ENCODE measurements around the gene KMT2E. TPM values are rescaled to one million over a fixed set of nuclear protein-coding genes. Genes with fewer than 3 reads are reported as not detected.

The KMT2E gene
- total RNA-seq, 4 donors from 2014 or later: 90.6 to 187 (median 112) TPM

DNA sequence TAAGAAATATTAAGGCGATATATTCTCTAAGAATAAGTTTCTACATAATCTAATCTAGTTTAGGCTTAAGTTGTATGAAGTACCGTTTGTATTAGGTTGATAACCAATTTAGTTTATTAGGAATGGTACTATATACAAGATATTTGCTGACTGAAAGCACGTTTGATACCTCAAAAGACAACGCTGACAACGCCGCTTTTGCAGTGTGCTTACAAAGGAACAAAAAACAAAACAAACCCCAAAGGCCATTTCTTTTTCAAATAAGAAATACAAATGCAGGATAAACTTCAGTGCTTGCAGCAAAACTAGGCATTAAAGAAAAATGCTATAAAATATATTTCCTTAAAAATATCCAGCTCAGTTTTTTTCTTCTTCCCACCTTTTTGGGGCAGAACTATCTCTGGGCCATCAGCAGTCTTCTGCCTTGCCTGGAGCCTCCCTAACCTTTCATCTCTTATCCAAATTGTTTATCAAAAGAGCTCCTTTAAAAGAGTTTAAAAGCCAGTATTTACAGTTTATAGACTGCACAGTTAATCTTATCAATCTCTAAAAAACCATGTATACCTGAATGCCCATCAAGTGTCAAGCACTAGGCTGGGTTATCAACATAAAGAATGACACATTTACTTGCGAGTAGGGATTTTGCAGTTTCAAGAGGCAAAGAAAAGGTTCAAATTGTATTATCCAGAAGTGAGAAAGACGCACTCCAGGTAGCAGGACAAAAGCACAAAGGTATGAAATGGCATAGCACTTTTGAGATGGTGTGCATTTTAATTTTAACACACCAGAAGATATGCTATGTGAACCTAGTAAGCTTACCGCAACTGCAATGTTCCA is 4.1 kb upstream of the KMT2E start:
- Histone ChIP-seq H3K36me3 (no peaks in the 10 kb centered on the region), H3K27ac (peak overlapping the region; percentile 94 to 100 (median 98)), H3K9me3 (no peaks in the 10 kb centered on the region), H3K4me1 (peaks cover 6 to 56% (median 23%) of the 10 kb centered on the region in 3 donors), H3K27me3 (no peaks in the 10 kb centered on the region), H3K4me3 (peak overlapping the region; percentile 61 to 93)
- no peak for ATAC-seq
- no peak for TF ChIP-seq EP300 (IDR thresholded peaks at IDR 0.05)
- no peak for TF ChIP-seq POLR2AphosphoS5 (IDR thresholded peaks at IDR 0.05)
- TF ChIP-seq CTCF (IDR thresholded peaks at IDR 0.05): no peak
- TF ChIP-seq POLR2A (IDR thresholded peaks at IDR 0.05): no peak
- WGBS, 2 donors (ENCODE audit: low coverage in 1 of 2): 6 to 7% methylated on average over 8 to 9 of the region's 9 CpGs

DNA sequence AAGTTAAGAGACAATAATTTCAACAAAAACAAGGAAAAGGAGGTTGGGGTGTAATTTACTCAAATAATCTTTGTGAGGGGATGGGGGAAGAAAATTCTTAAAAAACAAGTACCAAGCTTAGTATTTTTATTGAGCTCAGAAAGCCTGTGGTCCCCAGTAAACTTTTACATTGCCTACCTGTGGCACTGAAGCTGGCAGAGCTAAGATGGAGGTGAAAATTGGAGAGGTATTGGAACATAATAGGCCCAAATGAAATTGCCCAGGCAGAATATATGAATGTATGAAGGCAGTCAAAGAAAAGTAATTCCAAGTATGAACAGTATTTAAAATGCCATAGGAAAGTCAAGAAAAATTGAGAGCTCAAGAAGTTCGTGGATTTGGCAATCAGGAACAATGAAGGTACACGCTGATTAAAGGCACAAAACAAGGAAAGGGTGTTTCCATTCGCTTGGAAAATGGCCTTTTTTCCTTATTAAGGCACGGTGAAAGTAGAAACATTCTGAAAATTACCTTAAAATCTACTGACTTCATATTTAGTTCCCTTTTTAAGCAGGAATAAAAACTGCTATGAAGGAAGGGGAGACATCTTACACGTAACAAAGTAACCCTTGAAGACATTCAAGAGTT is 3.4 kb upstream of the KMT2E start:
- Histone ChIP-seq H3K4me3 (peak overlapping the region; percentile 61 to 93), H3K36me3 (no peaks in the 10 kb centered on the region), H3K27ac (peak overlapping the region; percentile 94 to 100 (median 98)), H3K27me3 (no peaks in the 10 kb centered on the region), H3K9me3 (no peaks in the 10 kb centered on the region), H3K4me1 (peaks cover 6 to 49% (median 19%) of the 10 kb centered on the region in 3 donors)
- no peak for ATAC-seq
- 1 to 3% methylated on average over 5 of the region's 5 CpGs for WGBS, 2 donors (ENCODE audit: low coverage in 1 of 2)
- TF ChIP-seq EP300 (IDR thresholded peaks at IDR 0.05) (no peak), POLR2AphosphoS5 (IDR thresholded peaks at IDR 0.05) (no peak), POLR2A (IDR thresholded peaks at IDR 0.05) (no peak), CTCF (IDR thresholded peaks at IDR 0.05) (no peak)

DNA sequence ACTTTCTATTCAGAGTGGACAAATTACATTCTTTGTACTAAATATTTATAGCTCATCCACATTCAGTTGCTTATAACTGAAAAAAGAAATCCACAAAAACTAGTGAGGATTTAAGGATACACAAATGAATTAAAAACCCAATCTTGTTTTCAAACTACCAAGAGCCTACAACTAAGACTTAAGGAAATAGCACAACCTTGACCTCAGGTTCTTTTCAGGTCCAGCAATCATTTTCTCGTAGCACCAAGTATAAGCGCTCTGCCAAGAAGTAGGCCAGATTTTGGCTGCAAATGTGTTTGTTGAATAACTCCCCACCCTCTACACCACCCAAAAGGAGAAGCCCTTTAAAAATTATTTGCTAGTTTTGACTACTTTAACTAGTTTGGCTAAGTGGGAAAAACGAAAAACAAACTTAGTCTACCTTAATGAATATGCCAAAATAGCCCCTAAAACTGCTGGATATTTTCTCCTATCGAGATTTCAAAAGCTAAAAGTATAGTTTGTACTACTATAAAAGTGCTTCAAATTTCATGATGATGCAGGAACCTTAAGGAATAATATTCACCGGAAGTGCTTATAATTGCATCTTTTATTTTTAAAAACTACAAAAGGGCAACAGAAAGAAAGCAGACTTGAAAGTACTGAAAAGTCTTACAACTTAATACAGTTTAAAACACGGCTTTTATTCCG is 2.7 kb upstream of the KMT2E start:
- Histone ChIP-seq H3K4me3 (peak overlapping the region; percentile 61 to 93), H3K27ac (peak overlapping the region; percentile 94 to 100 (median 98)), H3K9me3 (no peaks in the 10 kb centered on the region), H3K27me3 (no peaks in the 10 kb centered on the region), H3K36me3 (no peaks in the 10 kb centered on the region), H3K4me1 (peaks cover 3 to 42% (median 13%) of the 10 kb centered on the region in 3 donors)
- WGBS, 2 donors (ENCODE audit: low coverage in 1 of 2): 0 to 1% methylated on average over 7 of the region's 7 CpGs
- TF ChIP-seq POLR2AphosphoS5 (IDR thresholded peaks at IDR 0.05) (peak; percentile 16), POLR2A (IDR thresholded peaks at IDR 0.05) (no peak), CTCF (IDR thresholded peaks at IDR 0.05) (no peak)
- ATAC-seq: no peak

DNA sequence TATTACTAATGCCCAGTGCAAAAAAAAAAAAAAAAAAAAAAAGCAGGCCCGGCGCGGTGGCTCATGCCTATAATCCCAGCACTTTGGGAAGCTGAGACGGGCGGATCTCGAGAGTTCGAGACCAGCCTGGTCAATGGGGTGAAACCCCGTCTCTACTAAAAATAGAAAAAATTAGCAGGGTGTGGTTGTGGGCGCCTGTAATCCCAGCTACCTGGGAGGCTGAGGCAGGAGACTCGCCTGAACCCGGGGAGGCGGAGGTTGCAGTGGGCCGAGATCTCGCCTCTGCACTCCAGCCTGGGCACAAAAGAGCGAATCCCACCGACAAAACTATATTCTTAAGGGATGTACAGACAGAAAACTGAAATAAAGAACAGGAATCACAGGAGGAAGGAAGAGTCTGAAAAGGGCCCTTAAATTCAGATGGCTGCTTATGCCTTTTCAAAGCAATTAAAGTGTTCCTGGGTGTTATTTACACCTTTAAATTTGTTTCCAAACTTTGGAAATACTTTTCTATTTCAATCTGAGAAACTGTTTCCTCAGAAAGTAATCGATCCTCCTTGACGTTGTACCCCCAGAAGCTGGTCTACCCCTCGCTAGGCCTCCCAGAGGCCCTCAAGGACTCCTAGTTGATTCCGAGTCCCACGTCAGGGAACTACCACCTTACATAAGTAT is 2.0 kb upstream of the KMT2E start:
- H3K9me3 ChIP-seq: no peaks in the 10 kb centered on the region
- 0% methylated on average over 5 to 20 of the region's 21 CpGs for WGBS, 2 donors (ENCODE audit: low coverage in 1 of 2)
- peaks cover 0 to 40% (median 9%) of the 10 kb centered on the region in 3 donors for H3K4me1 ChIP-seq
- peak overlapping the region; percentile 94 to 100 (median 98) for H3K27ac ChIP-seq
- H3K36me3 ChIP-seq: no peaks in the 10 kb centered on the region
- TF ChIP-seq CTCF (IDR thresholded peaks at IDR 0.05): no peak
- TF ChIP-seq POLR2A (IDR thresholded peaks at IDR 0.05): no peak
- TF ChIP-seq EP300 (IDR thresholded peaks at IDR 0.05): no peak
- TF ChIP-seq POLR2AphosphoS5 (IDR thresholded peaks at IDR 0.05): no peak
- H3K4me3 ChIP-seq: peak overlapping the region; percentile 61 to 93
- no peak for ATAC-seq
- H3K27me3 ChIP-seq: no peaks in the 10 kb centered on the region
